HG03571 (cell line): ENCODE data around the gene FAM120A.

Experiments used
- ATAC-seq: cut with Tn5 transposase; IDR thresholded peaks from one replicate; pipeline ENCODE4 v1.9.1; 2021; ENCODE audit not compliant: unreplicated experiment

Gene FAM120A

GRCh38 chr9:93591301-93592007 lies 140.0 kb downstream of the FAM120A start:
- no peak for ATAC-seq

- no peak for ATAC-seq
These were observed 140.6 kb downstream of the FAM120A start for GRCh38 chr9:93592008-93592642.

GRCh38 chr9:93592643-93593021 lies 141.1 kb downstream of the FAM120A start:
- ATAC-seq: no peak

DNA sequence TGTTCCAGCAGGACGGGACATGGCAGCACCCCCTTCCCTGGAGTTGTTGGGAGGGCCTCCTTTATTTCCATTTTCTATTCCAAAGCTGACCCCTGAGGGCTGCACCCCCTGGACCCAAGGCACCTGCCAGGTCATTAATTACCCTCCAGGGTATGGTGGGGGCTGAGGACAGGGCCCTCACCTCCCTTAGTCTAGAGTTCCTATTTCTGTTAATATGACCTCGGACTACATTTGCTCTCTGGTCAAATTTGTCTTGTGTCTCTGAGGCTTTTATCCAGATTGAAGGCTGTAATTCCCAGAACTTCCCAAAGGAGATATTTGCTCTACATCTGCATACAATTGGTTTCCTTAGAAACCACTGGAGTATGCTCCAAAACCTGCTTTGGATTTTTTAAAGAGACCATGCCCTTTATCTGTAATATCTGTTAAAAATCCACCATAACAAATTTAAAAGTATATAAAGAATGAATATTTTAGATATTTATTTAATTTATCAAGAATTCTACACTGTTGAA lies 141.7 kb downstream of the FAM120A start:
- no peak for ATAC-seq

- ATAC-seq: no peak
These were observed 142.7 kb downstream of the FAM120A start for GRCh38 chr9:93594041-93594756.

DNA sequence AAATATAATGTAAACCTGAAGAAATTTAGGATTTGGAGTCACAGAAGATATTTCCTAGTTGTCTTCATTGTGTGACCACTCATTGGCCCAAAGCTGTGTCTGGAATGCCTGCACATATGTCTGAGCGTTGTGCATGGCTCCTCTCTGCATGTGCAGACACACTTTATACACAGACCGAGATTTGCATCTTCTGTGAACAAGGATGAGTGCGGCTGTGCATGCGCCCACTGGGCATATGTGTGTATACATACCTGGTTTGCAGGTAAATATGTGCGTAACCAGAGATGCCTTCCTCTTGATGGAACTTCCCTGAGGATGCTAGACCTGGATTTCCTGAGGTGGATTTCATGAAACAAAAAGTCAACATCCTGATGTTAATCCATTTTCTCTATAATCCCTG lies 144.0 kb downstream of the FAM120A start:
- ATAC-seq: no peak

DNA sequence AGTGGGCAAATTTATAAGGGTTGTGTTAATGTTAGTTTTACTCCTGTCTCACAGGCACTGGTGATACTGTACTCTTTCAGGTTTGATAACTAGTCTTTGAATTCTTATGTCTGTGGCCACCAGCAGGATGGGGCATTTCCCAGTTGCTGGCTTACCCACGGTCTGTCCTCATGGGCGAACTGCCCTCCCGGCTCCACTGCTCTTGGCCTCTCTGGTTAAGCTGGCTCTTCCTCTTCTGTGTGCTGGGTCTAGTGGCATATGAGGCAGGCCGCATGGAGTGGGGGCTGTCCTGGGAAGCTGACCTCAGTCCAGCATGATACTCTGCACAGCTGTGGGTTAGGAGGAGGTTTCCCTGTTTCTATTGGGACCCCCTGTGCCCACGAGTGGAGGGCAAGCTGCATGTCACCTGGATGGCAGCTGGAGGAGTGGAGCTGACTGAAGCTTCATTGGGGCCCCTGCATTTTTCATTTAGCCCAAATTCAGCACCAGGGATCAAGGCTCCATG lies 144.4 kb downstream of the FAM120A start:
- ATAC-seq: no peak

GRCh38 chr9:93596399-93596798 lies 144.9 kb downstream of the FAM120A start:
- ATAC-seq: no peak

DNA sequence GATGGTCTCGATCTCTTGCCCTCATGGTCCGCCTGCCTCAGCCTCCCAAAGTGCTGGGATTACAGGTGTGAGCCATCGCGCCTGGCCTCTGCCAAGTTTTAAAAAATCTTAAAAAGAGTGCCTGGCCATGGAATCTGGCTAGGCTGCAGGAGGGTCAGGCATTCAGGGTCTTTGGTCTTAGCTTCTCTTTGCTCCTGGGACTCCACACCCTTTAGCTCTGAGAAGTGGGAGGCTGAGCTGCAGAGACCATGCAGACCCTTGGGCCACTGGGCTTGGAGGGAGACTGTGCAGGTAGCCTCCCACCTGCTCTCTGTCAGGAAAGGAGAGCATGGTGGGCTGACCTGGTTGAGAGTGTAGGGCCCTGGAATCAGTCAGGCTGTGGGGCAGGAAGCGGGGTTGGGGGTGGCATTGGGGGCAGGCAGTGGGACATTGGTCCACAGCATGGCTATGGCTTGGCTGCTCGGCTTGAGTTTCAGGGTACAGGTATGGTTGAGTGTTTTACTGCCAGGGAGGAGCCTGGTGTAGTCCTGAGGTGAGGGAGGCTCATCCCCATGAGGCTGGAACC lies 145.7 kb downstream of the FAM120A start:
- ATAC-seq: no peak

GRCh38 chr9:93597871-93598646 lies 146.6 kb downstream of the FAM120A start:
- ATAC-seq: no peak

DNA sequence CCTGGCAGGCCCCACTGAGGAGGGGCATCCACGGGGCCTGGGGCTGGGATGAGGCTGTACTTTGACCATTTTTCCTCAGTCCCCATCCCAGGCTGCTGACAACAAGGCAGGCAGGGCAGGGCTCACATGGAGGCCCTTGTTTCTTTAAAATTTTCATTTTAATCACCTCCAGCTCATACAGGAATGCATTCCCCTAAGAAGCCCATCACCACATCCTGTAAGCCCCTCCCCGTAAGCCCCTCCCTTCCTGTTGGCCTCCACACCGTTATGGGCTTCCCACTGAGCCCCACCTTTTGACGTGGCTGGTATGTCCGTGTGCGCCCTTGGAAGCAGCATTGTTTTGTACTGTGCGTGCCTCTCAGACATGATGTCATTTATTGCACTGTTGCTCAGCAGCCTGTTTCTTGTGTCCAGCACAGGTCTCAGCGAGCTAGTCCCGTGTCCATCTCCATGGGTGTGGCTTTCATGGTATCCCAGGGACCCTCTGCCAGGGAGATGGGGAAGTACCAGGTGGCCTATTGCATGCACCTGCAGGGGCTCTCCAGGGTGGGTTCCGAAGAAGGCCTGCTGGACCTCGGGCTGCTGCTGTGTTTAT lies 147.3 kb downstream of the FAM120A start:
- no peak for ATAC-seq

- no peak for ATAC-seq
These were observed 148.3 kb downstream of the FAM120A start for GRCh38 chr9:93599571-93600403.

DNA sequence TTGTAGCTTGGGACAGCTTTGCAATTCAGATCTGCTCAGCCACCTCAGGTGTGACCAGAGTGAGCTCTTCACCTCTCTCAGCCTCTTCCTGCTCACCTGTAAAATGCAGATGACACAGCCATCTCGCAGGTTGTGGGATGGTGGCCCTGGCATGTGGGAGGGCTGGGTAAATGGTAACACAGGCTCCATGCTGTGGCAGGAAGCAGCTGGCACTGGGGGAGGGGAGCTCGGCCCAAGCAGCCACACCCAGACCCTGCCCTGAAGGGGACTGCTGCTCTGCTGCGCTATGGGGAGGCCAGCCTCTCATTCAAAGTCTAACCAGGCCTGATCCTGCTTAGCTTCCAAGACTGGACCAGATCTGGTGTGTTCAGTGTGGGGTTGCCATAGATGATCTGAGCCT lies 149.0 kb downstream of the FAM120A start:
- no peak for ATAC-seq

GRCh38 chr9:93601063-93601462 lies 149.6 kb downstream of the FAM120A start:
- ATAC-seq: no peak

- ATAC-seq: no peak
These were observed 150.2 kb downstream of the FAM120A start for GRCh38 chr9:93601666-93602065.

DNA sequence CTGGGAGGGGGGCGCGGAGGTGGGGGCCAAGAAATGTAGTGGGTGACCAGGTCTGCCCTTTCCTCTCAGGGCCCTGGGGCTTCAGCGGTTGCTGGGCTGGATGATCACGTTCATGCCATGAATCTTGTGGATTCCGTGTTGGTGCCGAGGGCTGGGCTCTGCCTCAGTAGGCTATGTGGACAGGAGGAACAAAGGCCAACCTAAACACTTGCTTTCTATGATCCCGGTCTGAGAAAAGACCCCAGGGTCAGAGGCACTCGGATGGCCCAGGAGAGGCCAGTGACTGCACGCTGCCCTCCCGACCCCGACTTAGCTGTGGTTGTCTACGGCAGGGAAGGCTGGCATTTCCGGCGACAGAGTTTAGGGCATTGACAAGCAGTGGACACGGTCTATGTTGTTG lies 151.5 kb downstream of the FAM120A start:
- ATAC-seq: no peak

DNA sequence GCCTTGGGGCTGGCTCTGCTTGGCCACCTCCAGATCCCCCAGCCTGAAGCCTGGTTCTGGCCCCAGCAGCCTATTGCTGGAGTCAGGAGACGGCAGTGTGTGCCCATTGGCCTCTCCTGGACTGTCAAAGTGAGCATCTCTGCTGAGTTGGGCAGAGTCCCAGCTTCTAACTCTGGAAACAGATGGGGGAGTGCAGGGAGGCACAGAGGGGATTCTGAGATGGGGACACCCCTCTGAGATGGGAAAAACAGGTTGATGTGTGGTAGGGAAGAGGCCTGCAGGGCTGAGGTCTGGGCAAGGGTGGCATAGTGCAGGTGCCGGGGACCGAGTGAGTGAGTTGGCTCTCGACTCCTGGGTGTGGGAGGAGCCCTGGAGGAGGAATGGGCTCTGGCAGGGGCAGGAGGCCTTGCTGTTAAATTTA lies 152.4 kb downstream of the FAM120A start:
- ATAC-seq: no peak

DNA sequence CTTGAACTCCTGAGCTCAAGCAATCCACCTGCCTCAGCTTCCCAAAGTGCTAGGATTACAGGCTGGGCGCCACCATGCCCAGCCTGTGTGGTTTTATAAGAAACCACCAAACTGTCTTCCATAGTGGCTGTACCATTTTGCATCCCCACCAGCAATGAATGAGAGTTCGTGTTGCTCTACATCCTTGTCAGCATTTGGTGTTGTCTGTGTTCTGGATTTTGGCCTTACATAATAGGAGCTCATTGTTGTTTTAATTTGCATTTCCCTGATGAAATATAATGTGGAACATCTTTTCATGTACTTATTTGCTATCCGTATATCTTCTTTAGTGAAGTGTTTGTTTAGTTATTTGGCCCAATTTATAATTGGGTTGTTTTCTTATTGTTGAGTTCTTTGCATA lies 154.7 kb downstream of the FAM120A start:
- no peak for ATAC-seq

- ATAC-seq: no peak
These were observed 158.7 kb downstream of the FAM120A start for GRCh38 chr9:93610206-93610605.
